Liver (tissue), 3 donors: ENCODE data around the gene KIAA0825.

Source experiments
- ATF3 ChIP-seq: IDR thresholded peaks from 2 replicates; pipeline ENCODE4 v1.6.1; 2016; ENCODE audit warnings: antibody characterized with exemption
- CTCF ChIP-seq: fragments of 150-350 bp; IDR thresholded peaks from 2 replicates; pipeline ENCODE4 v1.5.1; 2017; ENCODE audit warnings: improper control_type of control experiment, low read depth, low read length; ENCODE audit not compliant: missing input control
- EGR1 ChIP-seq, 2 donors: IDR thresholded peaks; 2 replicates each; pipeline ENCODE4 v1.6.1; 2016 to 2018; ENCODE audit warnings: antibody characterized with exemption in 2 of 2, low read depth in 2 of 2
- FOXA1 ChIP-seq: IDR thresholded peaks from 2 replicates; pipeline ENCODE4 v1.6.1; 2016; ENCODE audit warnings: antibody characterized with exemption
- GABPA ChIP-seq, 2 donors: IDR thresholded peaks in 1 of 2; conservative IDR thresholded peaks in 1 of 2; 2 replicates each; pipeline ENCODE4 v1.6.1; 2016; ENCODE audit warnings: antibody characterized with exemption in 2 of 2, mild to moderate bottlenecking in 1 of 2, moderate library complexity in 1 of 2
- MAX ChIP-seq: IDR thresholded peaks from 2 replicates; pipeline ENCODE4 v1.6.1; 2016; ENCODE audit warnings: antibody characterized with exemption
- RAD21 ChIP-seq, 2 donors: IDR thresholded peaks; 2 replicates each; pipeline ENCODE4 v1.6.1; 2016; ENCODE audit warnings: antibody characterized with exemption in 2 of 2, mild to moderate bottlenecking in 2 of 2
- REST ChIP-seq: IDR thresholded peaks from 2 replicates; pipeline ENCODE4 v1.6.1; 2016; ENCODE audit warnings: antibody characterized with exemption, mild to moderate bottlenecking
- SP1 ChIP-seq: IDR thresholded peaks from 2 replicates; pipeline ENCODE4 v1.6.1; 2018; ENCODE audit warnings: antibody characterized with exemption, mild to moderate bottlenecking
- TAF1 ChIP-seq: conservative IDR thresholded peaks from 2 replicates; pipeline ENCODE4 v1.6.1; 2016; ENCODE audit warnings: antibody characterized with exemption, mild to moderate bottlenecking
- YY1 ChIP-seq: IDR thresholded peaks from 2 replicates; pipeline ENCODE4 v1.6.1; 2016; ENCODE audit warnings: antibody characterized with exemption, mild to moderate bottlenecking
- donor health status: healthy.
- donor health status: healthy.

GRCh38 chr5:94173100-94173499, 445.3 kb downstream of the KIAA0825 start:
- TF ChIP-seq CTCF (no peak), RAD21 (IDR thresholded peaks at IDR 0.05) (no peak), YY1 (no peak), TAF1 (no peak), GABPA (IDR thresholded peaks at IDR 0.05 in 1 of 2, conservative IDR thresholded peaks at IDR 0.05 in 1 of 2) (no peak), EGR1 (IDR thresholded peaks at IDR 0.05; ENCODE audit: low read depth in 2 of 2) (no peak), FOXA1 (no peak), MAX (no peak), REST (no peak), SP1 (no peak), ATF3 (no peak)
